Stimulated activated CD8-positive, alpha-beta memory T cell treated with anti-CD3 and anti-CD28 coated beads, Interleukin-4, amount 100 ng/mL, for 24 hours (primary cell): ENCODE data around the gene CTBP2.
"Not testable (repeated sequence)": the region's sequence is repeated elsewhere in the genome, so short reads cannot be mapped to it uniquely, and the experiment has no call there.

Experiments used
- DNase-seq: peaks from one replicate; pipeline ENCODE4 v3.0.0-alpha.2; 2020; ENCODE audit warnings: low read depth

The CTBP2 gene

GRCh38 chr10:125158601-125159485 lies 1.5 kb downstream of the CTBP2 start:
- no peak for DNase-seq

- DNase-seq = no peak
Measured at GRCh38 chr10:125158275-125158600, 2.1 kb downstream of the CTBP2 start.

- no peak for DNase-seq
Measured at GRCh38 chr10:125157505-125157904, 2.9 kb downstream of the CTBP2 start.

- DNase-seq = no peak
Measured at GRCh38 chr10:125156739-125157480, 3.5 kb downstream of the CTBP2 start.

GRCh38 chr10:125156196-125156595 lies 4.2 kb downstream of the CTBP2 start:
- DNase-seq = no peak

- DNase-seq = no peak
Measured at GRCh38 chr10:125155101-125155500, 5.3 kb downstream of the CTBP2 start.

GRCh38 chr10:125154529-125154928 lies 5.8 kb downstream of the CTBP2 start:
- no peak for DNase-seq

GRCh38 chr10:125153703-125154490 lies 6.5 kb downstream of the CTBP2 start:
- DNase-seq = no peak

- DNase-seq = no peak
Measured at GRCh38 chr10:125152450-125153368, 7.7 kb downstream of the CTBP2 start.

GRCh38 chr10:125151553-125152449 lies 8.6 kb downstream of the CTBP2 start:
- DNase-seq = no peak

GRCh38 chr10:125151170-125151552 lies 9.2 kb downstream of the CTBP2 start:
- DNase-seq = no peak

GRCh38 chr10:125150376-125151083 lies 9.8 kb downstream of the CTBP2 start:
- not testable (repeated sequence) for DNase-seq

- DNase-seq = no peak
Measured at GRCh38 chr10:125149680-125150047, 10.7 kb downstream of the CTBP2 start.

GRCh38 chr10:125149036-125149679 lies 11.2 kb downstream of the CTBP2 start:
- no peak for DNase-seq

- DNase-seq = no peak
Measured at GRCh38 chr10:125148528-125148927, 11.8 kb downstream of the CTBP2 start.

GRCh38 chr10:125147971-125148439 lies 12.4 kb downstream of the CTBP2 start:
- DNase-seq = no peak

- DNase-seq = no peak
Measured at GRCh38 chr10:125146791-125147579, 13.4 kb downstream of the CTBP2 start.

GRCh38 chr10:125145636-125146035 lies 14.7 kb downstream of the CTBP2 start:
- no peak for DNase-seq
